AG04450 (cell line): ENCODE results near the gene TRIM31. TPM values are rescaled to one million over a fixed set of nuclear protein-coding genes. Genes with fewer than 3 reads are reported as not detected.

Source experiments
- CTCF ChIA-PET: fragments of 300-600, 350-600 bp; formaldehyde crosslinking; extraction: SDS; loops from one replicate; lab custom pipeline; 2022; ENCODE audit warnings: antibody characterized with exemption, inconsistent platforms; lab: Charles Lee
- POLR2A ChIA-PET: fragments of 350-600 bp; formaldehyde crosslinking; extraction: SDS; loops from one replicate; lab custom pipeline; 2021; ENCODE audit warnings: antibody characterized with exemption, inconsistent platforms; lab: Yijun Ruan, JAX
- DNase-seq: peaks from one replicate; pipeline ENCODE4 v3.0.0-alpha.2; 2011; ENCODE audit warnings: low read depth, low spot score
- H3K27ac ChIP-seq: one replicate; pipeline ENCODE4 v1.5.1; 2012; ENCODE audit warnings: low read depth, low read length, control low read depth
- H3K27me3 ChIP-seq: one replicate; pipeline ENCODE4 v1.6.0; 2012; ENCODE audit warnings: low read length; ENCODE audit not compliant: control insufficient read depth, insufficient read depth
- H3K4me3 ChIP-seq: 2 replicates; pipeline ENCODE4 v1.5.1; 2011; ENCODE audit warnings: mild to moderate bottlenecking, low read depth, low read length, control low read depth
- H3K9me3 ChIP-seq: 2 replicates; pipeline ENCODE4 v1.5.1; 2012; ENCODE audit warnings: low read length; ENCODE audit not compliant: control insufficient read depth, insufficient read depth
- polyA plus RNA-seq: library from polyadenylated mRNA; depleted of rRNA; stranded (reverse); fragments of >200 nt; gene quantifications from 2 replicates; pipeline ENCODE4 v1.2.3, GENCODE V29; 2011
- TF ChIP-seq, protein P1 (sequence below): IDR thresholded peaks from 2 replicates; pipeline ENCODE4 v1.5.1; 2011; ENCODE audit warnings: low read depth, low read length, control low read depth, inconsistent platforms

Gene TRIM31
- polyA plus RNA-seq, 1 experiment = not detected

DNA sequence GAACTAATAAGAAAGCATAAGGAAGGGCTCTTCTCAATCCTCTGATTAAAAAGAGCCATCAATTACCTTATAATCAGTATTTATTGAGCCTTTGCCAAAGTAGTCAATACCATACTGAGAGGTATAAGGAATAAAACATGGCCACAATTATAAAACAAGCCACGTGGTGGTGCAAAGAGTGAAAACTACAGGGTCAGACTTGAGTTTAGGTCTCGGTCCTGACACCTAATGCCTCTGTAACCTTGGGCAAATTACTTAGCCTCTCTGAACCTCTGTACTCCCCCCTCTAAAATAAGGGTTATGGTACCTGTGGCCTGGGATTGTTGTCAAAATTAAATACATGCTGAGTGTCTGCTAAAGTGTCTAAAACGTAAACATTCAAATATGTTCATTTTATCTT, 36.3 kb upstream of the TRIM31 start:
- ChIA-PET CTCF (interaction anchor here (3.0 kb wide), 1 partner anchor 17 kb away, joined by 12 read pairs; no protein-coding TSS in a partner anchor), POLR2A (no interaction called here)
- peaks cover 20% of the 10 kb centered on the region for H3K27me3 ChIP-seq
- DNase-seq = no peak
- TF ChIP-seq, protein P1, sequence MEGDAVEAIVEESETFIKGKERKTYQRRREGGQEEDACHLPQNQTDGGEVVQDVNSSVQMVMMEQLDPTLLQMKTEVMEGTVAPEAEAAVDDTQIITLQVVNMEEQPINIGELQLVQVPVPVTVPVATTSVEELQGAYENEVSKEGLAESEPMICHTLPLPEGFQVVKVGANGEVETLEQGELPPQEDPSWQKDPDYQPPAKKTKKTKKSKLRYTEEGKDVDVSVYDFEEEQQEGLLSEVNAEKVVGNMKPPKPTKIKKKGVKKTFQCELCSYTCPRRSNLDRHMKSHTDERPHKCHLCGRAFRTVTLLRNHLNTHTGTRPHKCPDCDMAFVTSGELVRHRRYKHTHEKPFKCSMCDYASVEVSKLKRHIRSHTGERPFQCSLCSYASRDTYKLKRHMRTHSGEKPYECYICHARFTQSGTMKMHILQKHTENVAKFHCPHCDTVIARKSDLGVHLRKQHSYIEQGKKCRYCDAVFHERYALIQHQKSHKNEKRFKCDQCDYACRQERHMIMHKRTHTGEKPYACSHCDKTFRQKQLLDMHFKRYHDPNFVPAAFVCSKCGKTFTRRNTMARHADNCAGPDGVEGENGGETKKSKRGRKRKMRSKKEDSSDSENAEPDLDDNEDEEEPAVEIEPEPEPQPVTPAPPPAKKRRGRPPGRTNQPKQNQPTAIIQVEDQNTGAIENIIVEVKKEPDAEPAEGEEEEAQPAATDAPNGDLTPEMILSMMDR = no peak
- no peak overlapping the region for H3K27ac ChIP-seq
- H3K4me3 ChIP-seq = no peak overlapping the region
- H3K9me3 ChIP-seq = no peaks in the 10 kb centered on the region; the same call in 1 of the 2 replicates

DNA sequence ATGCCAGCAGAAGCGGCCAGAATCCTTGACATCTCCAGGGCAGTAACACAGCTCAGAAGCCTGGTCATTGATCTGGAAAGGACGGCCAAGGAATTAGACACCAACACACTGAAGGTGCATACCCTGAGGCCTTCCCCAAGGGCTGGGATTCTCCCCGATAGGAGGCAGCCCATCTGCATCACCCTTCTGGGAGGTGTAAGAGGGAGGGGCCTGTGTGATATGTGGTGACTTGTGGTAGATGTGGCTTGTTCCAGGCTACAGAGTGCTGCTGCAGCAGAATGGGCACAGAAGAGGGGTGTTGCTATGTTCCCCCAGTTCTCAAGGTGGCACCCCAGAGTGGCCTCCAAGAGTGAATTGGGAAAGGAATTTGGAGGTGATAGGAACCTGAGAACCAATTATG, 34.2 kb upstream of the TRIM31 start:
- CTCF ChIA-PET = interaction anchor here (3.0 kb wide), 1 partner anchor 15 kb away, joined by 12 read pairs; no protein-coding TSS in a partner anchor
- peaks cover 19% of the 10 kb centered on the region for H3K27me3 ChIP-seq
- H3K4me3 ChIP-seq = no peak overlapping the region
- H3K27ac ChIP-seq = no peak overlapping the region
- DNase-seq = no peak
- TF ChIP-seq, protein P1 = no peak
- POLR2A ChIA-PET = no interaction called here
- H3K9me3 ChIP-seq = no peaks in the 10 kb centered on the region

DNA sequence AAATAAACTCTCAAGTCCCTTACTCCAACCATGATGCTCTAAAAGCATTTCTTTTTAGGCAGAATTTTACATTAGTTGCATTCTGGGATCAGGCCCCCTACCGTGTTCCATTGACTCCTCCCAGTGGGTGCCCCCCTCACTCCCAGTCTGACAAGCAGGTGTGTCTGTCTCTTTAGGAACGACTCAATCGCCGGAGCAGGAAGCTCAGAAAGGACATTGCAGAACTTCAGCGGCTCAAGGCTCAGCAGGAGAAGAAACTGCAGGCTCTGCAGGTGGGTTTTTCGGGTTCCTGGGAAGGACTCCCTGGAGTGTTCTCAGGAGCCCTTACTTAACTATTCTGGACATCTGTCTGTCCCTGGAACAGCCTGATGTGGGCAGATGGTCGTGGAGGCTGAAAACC, 32.9 kb upstream of the TRIM31 start:
- no peak for DNase-seq
- POLR2A ChIA-PET = no interaction called here
- H3K4me3 ChIP-seq = no peak overlapping the region
- peaks cover 25% of the 10 kb centered on the region for H3K27me3 ChIP-seq
- TF ChIP-seq, protein P1 = no peak
- CTCF ChIA-PET = no interaction called here
- H3K27ac ChIP-seq = no peak overlapping the region
- no peaks in the 10 kb centered on the region for H3K9me3 ChIP-seq

DNA sequence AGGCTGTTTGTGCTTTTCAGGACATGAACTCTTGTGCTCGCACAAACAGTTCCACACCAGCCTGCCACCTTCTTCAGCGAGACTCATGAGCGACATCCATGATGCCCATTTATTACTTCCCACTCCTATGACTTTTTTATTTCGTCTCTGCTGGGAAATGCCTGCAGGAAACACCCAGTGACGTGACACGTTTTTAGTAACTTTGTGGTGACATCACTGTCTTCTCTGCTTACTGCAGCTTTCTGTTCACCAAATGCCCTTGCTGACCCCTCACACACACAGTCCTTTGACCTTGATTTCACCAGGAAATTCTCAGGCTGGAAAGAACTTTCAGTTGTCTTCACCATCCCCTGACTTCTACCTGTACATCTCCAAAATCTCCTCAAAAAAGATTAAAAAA, 31.9 kb upstream of the TRIM31 start:
- Histone ChIP-seq H3K27ac (no peak overlapping the region), H3K27me3 (peaks cover 20% of the 10 kb centered on the region), H3K4me3 (no peak overlapping the region), H3K9me3 (no peaks in the 10 kb centered on the region)
- ChIA-PET CTCF (interaction anchor here (4.6 kb wide), 1 partner anchor 14 kb away, joined by 40 read pairs; no protein-coding TSS in a partner anchor), POLR2A (no interaction called here)
- DNase-seq = no peak
- TF ChIP-seq, protein P1 = no peak

DNA sequence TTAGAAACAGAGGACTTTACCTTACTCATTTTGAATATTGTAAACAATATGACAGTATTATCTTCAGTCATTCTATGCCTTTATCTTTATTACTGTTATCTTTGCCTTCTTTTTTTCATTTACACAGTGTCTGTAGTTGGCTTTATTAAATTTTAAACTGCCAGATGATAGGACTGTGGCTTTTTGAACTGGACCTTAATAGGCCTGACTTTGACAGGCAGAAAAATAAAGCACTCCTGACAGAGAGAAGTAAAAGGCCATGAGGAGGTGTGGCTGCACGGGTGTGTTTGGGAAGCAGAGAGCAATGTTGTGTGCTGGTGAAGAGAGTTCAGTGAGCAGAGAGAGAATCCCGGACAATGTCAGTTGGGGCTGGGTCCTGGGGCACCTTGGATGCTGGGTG, 30.9 kb upstream of the TRIM31 start:
- CTCF ChIA-PET = interaction anchor here (1.5 to 4.6 kb wide), 2 partner anchors 13 to 75 kb away, joined by 3 to 40 read pairs; no protein-coding TSS in a partner anchor

More for the DNA sequence above, 30.9 kb upstream of the TRIM31 start:
- H3K27me3 ChIP-seq = peaks cover 20% of the 10 kb centered on the region
- H3K9me3 ChIP-seq = no peaks in the 10 kb centered on the region
- H3K4me3 ChIP-seq = no peak overlapping the region
- POLR2A ChIA-PET = no interaction called here
- H3K27ac ChIP-seq = no peak overlapping the region
- DNase-seq = no peak
- TF ChIP-seq, protein P1 = no peak
